ENCODE results near the gene FAM131C.
A peak's percentile ranks its signal among the peaks of the same experiment; 100 is the strongest.
"Not testable (repeated sequence)": the region's sequence is repeated elsewhere in the genome, so short reads cannot be mapped to it uniquely, and the experiment has no call there.

Gene FAM131C, protein sequence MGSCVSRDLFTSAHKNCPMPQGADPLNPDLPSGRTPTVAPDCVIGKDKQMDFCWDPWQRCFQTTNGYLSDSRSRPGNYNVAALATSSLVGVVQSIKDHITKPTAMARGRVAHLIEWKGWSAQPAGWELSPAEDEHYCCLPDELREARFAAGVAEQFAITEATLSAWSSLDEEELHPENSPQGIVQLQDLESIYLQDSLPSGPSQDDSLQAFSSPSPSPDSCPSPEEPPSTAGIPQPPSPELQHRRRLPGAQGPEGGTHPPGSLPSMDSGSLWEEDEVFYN

DNA sequence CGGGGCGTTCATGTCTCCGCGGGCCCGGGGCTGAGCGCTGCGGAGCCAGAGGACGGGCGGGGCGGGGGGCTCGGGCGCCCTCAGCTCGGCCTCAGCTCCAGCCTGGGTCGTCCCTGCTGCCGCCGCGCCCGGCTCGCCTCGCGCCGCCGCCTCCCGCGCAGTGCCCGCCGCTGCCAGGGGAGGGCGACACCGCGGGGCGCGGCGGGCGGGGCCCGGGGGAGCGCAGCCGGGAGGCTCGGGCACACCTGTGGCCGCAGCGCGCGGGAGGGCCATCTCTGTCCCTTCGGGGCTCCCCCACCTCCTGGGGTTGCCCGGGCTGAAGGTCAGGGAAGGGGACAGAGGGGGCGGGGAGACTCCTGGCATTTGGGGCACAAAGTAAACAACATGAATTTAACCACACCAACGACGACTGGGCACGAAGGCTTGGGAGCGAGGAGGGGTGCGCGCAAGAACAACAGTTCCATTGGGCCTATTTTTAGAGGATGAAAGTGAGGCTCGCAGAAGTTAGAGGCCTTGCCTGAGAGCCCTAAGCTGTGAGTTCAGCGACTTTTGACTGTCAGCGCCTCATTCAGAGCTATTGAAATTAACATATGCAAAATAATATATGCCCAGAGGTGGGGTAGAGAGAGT is at the start of gene FAM131C:
TSS of gene FAM131C (minus strand) at position 162 of the 630 bp plus-strand sequence. CDS start 209 bp downstream, outside the sequence.
- DNase-seq = no peak

DNA sequence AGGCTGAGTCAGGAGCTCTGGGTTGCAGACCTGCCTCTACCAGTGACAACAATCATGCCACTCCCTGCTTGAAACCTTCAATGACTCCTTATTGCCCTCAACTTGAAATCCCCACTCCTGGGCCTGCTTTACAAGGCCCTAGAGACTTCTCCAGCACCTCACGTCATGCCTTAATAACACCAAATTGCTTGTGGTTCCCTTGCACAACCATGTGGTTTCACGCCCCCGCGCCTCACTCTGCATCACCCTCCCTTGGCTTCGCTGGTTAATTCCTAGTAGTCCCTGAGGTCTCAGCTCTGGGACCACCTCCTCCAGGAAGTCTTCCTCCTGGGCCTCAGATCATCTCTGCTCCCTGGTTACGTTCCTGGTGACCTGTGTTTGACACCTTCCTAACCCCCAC is 49.5 kb upstream of the FAM131C start:
- DNase-seq = peak; percentile 73

DNA sequence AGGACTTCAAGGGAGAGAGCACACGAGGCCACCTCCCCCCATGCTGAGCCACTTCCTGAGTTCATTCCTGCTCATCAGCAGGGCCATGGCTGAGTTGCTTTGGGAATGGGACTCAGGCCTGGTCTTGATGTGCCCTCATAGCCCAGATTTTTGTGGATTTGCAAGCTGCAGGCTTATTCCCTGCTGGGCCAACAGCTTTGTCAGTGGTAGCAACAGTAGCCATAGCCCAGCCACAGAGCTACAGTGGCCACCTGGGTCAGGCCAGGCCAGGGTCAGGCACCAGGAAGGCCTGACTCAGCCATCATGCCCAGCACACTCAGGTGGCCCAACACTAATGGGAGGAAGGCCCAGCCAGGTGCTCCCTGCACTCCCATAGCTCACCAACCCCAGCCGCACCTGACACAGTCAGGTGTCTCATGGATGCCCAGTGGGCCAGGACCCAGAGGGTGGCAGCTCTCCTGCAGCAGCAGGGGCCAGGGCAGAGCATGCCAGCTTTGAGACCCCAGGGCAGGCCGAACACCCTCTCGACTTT is 49.0 kb upstream of the FAM131C start:
- DNase-seq = no peak

DNA sequence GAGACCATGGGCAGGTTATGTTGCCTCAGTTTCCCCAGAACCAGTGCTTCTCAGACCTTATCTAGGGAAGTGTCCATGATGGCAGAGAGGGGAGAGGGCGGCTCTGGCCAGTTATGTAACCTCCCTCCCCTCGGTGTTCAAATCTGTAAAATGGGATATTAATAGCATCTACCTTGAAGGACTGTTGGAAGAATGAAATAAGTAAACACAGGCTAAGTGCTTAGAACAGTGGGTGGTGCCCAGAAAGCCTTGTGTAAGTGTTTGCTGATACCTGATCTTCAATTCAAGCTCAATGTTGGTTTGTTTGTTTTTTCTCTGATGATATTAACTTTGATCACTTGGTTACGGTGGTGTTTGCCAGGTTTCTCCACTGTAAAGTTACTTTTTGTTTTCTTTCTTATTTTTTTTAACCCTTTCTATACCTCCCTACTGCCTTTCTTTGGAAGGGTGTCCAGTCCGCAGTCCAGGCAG is 47.5 kb upstream of the FAM131C start:
- DNase-seq = peak; percentile 40

DNA sequence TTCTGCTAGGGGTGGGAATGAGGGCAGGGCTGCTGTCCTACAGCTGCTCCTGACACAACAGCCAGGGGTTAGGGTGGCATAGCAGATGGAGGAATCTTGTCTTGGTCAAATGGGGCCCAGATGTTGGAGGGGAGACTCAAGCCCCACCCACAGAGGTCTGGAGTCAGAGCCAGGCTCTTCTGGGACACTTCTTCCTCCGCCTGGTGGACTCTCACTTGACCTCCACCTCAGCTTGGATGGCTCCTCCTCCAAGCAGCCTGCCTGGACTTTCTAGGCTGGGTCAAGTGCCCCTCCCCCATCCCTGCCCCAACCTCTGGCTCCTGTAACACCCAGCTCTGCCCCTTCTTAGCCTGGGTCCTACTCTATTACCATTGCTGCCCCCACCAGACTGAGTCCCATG is 47.0 kb upstream of the FAM131C start:
- DNase-seq = no peak

DNA sequence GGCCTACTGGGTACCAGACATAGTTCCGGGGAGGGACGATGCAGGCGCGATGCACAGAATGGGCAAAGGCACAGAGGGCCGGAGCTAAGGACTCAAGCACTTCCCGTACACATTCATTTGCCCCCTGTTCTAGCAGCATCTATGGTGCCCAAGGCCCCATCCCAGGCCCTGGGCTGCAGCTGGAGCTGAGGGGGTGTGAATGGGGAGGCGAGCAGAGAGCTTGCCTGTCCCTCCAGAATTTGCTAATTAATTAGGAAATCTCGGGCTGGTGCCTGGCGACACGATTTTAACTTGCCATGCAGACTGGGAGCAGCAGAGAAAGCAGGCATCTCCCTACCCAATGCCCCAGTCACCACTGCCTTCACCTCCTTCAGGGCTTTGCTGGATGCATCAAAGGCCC is 46.5 kb upstream of the FAM131C start:
- no peak for DNase-seq

DNA sequence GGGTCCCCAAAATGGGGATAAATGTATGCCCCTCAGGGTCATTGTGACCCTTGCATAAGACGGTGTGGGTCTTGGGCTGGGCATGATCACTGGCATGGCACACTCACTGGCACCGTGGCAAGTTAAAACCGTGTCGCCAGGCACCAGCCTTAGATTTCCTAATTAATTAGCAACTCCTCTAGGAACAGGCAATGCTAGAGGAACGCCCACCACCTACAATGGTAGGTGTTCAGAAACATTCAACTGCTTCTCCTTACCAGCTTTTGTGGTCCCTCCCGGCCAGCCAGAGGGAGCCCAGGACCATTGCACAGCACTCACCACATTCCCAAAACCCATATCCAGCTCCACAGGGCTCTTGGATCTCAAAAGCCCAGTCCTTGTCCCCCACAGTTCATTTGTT is 46.1 kb upstream of the FAM131C start:
- no peak for DNase-seq

DNA sequence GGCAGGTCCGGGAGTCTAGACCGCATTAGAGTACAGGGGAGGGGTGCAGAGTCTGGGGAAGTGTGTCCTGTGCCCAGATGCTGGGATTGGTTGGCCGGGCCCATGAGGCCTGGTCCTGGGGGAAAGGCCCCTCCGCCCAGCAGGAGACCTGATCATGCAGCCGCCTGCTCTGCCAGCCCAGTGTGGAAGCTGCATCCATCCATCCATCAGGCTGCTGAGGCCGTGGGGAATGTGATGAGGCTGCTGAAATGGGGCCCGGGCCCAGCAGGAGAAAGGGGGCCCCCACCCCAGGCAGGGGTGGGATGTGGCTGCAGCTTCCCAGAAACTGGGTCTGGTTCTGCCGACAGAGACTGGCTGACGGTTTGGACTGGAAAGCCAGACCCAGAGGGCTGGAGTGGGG is 45.3 kb upstream of the FAM131C start:
- no peak for DNase-seq

DNA sequence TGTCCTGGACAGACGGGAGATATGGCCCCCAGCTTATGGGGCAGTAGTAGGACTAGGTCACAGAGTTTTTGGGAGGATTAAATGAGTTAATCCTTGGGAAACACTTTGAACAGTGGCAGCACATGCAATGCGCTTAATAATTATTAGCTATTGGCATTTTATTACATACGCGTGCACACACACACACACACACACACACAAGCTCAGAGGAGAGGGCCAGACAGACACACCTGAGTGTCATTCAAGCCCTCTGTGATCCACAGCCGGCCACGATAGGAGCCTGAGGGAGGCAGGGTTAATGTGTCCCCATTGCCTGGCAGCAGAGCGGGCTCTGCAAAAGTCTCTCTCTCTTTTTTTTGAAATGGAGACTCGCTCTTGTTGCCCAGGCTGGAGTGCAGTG is 44.5 kb upstream of the FAM131C start:
- no peak for DNase-seq

DNA sequence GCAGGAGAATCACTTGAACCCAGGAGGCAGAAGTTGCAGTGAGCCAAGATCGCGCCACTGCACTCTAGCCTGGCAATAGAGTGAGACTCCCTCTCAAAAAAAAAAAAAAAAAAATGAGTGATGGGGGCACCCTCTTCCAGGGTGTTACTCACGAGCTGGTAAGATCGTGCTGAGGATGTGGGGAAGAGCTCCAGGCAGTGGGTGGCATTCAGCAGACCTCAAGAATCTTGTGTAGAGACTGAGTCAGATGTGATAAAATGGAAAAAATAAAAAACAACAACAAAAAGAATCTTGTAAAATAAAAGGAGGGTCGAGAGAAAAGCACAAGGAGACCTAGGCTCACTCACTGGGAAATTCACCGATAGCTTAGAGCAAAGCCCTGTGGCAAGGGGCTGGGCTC is 43.9 kb upstream of the FAM131C start:
- no peak for DNase-seq

DNA sequence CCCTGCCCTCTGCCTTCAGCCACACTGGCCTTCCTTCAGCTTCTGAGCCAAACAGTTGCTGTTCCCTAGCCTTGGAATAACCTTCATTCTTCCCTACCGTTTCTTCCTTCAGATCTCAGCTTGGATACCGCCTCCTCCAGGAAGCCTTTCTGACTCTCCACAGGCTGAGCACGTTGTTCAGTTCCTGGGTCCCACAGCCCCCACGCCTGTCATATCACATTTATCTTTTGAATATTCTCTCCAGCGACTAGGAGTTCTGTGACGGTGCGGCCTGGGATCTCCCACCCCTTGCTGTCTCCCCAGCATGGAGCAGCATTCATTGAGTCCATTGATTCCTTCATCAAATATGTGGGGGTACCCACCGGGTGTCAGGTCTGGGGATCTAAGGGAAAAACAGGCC is 43.2 kb upstream of the FAM131C start:
- no peak for DNase-seq

DNA sequence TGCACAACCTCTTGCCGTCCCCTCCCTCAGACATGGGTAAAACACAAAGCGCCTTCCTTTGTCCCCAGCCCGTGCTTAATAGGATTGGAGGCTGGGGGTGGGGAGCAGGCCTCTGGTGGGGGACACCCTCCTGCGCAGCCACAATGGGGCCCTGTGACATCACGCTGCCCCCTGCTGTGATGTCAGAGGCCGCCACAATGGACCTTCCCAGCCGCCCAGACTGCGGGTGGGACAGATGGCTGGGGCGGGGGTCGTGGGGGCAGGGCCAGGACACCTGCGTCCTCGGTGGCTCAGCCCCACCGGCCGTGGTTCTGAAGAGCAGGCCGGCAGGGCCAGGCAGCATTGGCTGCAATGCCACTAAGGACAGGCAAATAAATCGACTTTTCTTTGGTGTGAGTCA is 42.6 kb upstream of the FAM131C start:
- DNase-seq = no peak

DNA sequence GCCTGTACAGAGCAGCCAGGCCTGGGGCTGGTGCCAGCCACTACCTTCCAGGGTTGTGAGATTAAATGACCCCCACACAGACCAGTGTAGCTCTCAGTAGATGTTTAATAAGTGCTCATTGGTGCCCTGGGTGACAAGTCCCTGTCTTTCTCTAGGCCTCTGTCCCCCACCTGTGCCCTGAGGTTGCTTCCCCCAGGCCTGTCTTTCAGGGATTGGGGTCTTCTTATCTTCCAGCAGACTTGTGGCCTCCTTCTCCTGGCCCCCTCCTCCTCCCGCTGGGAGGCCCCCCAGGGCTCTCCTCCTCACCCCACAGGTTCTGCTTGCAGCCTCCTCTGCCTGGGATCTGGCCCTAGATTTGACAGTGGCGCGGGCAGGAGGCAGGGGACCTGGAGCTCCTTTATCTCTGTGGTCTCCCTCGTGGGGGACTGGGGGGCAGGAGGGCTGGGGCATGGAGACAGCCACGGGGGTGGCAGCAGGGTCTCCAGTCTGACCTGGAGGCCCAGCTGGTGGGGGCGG is 42.1 kb upstream of the FAM131C start:
- no peak for DNase-seq

DNA sequence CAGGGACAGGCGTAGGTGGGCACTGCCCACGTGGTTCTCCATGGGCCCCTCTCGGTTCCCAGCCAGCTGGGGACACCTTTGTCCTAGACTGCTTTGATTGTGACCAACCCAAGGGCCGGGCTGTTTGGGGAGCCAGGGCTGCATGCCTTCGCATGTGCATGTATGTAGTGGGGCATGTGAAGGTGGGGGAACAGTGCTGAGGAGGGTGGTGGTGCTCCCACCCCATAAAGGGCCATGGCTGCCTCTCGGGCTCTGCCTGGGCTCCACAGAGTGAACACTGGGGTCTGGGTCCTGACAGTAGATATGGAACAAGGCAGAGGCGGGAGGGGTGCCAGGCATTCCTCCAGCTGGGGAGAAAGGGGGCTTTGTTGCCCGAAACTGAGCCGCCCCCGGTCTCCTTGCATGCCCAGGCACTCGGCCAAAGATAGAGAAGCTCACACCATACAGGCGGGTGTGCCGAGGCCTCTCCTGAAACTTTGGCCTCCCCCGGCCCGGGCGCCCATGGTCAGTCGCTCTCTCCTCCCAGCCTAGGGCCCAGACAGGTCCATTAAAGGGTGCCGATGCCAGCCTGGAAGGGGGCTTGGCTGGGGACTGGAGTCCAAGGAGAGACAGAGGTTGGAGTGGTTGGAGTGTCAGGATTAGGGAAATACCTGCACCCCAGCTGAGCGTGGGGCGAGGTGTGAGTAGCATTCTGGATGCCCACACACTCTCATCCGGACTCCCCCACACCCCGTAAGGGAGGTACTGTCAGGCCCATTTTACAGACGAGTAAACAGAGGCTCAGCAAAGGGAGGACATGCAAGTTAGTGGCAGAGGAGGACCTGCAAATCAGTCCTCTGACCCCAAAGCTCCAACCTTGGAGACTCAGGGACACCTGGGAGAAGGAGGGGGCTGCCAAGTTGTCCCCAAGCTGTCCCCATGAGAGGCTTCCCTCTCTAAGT is 41.3 kb upstream of the FAM131C start:
- no peak for DNase-seq

DNA sequence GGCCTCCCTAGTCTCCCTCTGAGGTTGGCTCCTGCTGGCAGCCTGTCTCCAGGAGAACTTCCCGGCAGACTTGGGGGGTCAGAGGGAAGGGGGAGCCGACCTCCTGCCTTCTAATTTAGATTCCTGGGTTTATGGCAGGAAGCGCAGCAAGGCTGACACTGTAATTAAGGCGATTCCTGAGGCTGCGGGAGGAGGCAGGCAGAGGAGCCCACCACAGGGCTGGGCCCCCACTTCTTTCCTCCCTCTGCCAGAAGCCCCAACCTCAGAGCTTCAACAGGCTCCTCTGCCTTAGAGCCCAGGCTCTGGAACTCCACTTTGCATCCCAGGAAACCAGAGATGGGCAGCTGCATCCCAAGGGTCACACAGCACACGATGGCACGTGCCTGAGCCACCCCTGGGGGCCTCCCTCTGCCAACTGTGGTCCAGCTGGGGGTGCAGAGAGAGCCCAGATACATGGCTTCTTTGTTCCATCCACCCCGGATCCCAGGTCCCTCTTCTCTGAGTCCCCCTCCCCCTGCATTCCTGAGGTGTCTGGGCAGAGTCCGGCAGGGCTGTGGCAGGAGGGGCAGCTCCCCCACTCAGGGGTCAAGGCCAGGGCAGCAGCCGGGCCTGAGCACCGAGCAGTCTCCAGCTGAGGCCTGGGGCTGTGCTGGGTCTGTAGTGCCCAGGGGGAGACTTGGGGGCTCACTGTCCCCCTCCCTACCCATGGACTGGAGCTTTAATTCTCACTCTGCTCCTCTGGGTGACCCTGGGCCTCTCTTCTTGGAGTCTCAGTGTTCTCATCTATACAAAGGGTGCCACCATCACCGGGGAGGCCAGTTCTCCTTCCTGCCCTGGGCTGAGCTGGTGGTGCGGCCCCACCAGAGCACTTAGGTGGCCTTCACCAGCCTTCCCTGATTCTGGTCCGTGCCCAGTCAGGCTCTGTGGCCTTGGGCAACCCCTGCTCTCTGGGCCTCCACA is 39.4 kb upstream of the FAM131C start:
- DNase-seq = no peak

DNA sequence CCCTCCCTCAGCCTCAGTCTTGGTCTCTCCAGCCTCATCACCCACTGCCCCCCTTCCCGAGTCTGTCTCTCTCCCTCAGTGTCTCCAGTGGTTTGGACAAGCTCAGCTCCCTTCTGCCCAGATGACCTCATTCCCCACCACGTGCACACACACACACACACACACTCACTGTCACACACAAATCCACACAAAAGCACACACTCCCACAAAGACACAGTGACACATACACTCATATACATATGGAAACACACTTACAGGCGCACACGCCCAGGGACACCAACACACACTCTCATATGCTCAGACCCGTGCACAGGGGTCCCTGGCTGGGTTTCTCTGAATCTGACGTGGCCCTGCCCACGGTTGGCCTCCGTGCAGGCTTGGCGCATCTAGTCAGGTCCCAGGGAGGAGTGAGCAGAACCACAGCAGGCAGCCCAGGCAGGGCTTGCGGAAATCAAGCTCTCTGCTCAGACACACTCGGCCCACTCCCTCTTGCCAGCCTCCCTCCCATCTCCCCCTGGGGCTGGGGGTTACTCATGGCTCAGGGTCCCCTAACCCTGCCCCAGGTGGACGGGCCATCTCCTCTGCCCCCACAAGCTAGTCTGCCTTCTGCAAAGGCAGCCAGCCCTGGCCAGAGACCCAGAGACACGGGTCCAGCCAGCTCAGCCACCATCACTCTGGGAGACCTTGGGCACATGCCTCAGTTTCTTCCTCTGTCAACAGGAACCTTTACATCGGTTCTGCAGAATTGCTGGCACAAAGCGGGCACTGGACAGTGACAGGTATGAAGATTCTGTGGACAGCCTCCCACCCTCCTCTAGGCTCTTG is 38.5 kb upstream of the FAM131C start:
- DNase-seq = no peak

DNA sequence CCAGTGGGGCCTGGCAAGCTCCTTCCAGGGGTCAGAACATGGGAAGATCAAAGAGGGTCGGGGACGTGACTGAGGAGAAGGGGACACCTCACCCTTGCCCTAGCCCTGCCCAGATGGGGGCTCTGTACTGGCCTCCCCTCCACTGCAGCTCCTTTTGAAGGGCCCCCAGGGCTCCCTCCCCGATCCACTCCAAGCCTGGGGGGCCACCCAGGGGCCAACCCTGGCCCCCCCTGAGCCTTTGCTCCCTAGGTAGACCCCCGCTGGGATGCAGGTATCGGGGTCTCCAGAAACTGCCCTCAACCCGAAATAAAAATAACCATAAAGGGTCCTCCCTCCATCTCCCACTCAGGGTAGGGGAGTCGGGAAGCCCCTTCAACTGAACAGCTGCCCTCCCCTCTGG is 37.4 kb upstream of the FAM131C start:
- no peak for DNase-seq

DNA sequence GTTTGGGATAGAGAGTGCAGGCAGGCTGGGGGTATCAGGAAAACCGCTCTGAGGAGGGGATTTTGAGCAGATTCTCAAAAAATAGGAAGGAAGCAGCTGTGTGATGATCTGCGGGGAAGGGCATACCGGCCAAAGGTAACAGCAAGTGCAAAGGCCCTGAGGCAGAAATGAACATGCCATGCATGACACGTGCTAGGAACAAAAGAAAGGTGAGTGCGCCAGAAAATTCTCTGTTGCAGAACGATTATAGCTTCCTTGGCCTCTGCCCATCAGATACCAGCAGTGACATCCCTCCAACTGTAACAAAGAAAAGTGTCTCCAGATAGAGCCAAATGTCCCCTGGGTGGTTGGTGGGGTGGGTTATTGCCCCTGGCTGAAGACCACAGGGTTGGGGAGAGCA is 37.0 kb upstream of the FAM131C start:
- no peak for DNase-seq

DNA sequence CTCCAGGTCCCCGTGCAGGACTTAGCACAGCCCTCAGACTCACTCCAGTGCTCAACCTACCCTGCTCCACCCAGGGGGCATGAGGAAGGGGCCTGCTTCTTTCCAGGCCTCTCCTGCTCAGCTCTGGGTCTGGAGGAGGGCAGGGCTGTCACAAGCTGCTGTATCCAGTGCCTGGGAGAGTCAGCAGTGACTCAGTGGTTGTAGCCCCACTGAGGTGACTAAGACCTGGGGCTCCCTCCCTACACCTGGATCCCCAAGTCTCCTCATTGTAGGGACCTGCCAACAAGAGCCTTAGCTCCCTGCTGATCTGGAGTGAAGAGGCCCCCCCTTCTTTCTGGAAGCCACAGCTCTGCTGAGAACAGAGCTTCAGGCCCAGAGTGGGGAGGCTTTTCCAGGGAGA is 36.1 kb upstream of the FAM131C start:
- no peak for DNase-seq

DNA sequence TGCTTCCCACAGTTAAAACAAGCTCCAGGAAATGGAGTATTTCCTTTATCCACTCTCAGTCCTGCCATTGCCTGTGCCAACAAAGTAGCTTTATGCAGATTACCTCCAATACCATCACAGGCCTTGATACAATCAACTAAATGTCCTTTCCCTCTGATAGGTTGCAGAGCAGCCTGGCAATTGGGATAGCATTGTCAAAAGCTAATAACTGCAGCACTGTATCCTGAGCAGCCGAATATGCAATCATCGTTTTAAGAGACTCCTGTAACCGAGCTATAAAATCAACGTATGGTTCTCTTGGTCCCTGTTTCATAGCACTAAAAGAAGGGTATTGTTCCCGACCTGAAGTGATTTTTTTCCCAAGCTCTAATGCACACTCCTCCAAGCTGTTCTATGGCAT is 33.6 kb upstream of the FAM131C start:
- not testable (repeated sequence) for DNase-seq

DNA sequence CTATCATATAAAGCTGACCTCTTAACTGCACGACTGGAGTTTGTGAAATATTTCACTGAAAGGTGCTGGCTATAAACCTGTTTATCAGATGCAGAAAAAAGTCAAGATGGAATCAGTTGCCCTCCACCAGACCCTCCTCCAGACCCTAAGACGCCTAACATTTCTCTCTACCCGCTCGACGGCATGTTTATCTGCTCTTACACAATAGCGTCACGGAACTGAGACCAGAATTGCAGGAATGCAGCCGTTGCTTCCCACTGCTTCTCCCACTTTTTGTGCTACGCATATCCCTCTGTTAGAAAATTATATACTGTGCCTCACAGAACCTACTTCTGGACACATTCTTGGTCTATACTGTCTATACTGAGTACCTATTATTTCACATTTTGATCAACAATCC is 28.2 kb upstream of the FAM131C start:
- no peak for DNase-seq

All from NCI-H1436 (cell line).